GM12875 (cell line): ENCODE data around the gene PDCD11.
"Not testable (repeated sequence)": the region's sequence is repeated elsewhere in the genome, so short reads cannot be mapped to it uniquely, and the experiment has no call there.

Source experiments
- H3K4me3 ChIP-seq: one replicate; pipeline ENCODE4 v1.5.1; 2011; ENCODE audit warnings: low read depth, low read length, control low read depth
- TF ChIP-seq, protein P1 (sequence below): IDR thresholded peaks from 2 replicates; pipeline ENCODE4 v1.5.1; 2011; ENCODE audit warnings: low read depth, mild to moderate bottlenecking, control low read depth, inconsistent platforms, low read length, moderate library complexity, borderline replicate concordance; ENCODE audit not compliant: insufficient read depth

PDCD11 gene

GRCh38 chr10:103475437-103475836, 79.0 kb downstream of the PDCD11 start:
- H3K4me3 ChIP-seq = no peak overlapping the region
- TF ChIP-seq, protein P1, sequence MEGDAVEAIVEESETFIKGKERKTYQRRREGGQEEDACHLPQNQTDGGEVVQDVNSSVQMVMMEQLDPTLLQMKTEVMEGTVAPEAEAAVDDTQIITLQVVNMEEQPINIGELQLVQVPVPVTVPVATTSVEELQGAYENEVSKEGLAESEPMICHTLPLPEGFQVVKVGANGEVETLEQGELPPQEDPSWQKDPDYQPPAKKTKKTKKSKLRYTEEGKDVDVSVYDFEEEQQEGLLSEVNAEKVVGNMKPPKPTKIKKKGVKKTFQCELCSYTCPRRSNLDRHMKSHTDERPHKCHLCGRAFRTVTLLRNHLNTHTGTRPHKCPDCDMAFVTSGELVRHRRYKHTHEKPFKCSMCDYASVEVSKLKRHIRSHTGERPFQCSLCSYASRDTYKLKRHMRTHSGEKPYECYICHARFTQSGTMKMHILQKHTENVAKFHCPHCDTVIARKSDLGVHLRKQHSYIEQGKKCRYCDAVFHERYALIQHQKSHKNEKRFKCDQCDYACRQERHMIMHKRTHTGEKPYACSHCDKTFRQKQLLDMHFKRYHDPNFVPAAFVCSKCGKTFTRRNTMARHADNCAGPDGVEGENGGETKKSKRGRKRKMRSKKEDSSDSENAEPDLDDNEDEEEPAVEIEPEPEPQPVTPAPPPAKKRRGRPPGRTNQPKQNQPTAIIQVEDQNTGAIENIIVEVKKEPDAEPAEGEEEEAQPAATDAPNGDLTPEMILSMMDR = no peak

GRCh38 chr10:103476046-103476768, 79.8 kb downstream of the PDCD11 start:
- TF ChIP-seq, protein P1 = peak; percentile 84
- no peak overlapping the region for H3K4me3 ChIP-seq

- H3K4me3 ChIP-seq = no peak overlapping the region
- TF ChIP-seq, protein P1 = no peak
Measured at GRCh38 chr10:103478671-103479070, 82.2 kb downstream of the PDCD11 start.

DNA sequence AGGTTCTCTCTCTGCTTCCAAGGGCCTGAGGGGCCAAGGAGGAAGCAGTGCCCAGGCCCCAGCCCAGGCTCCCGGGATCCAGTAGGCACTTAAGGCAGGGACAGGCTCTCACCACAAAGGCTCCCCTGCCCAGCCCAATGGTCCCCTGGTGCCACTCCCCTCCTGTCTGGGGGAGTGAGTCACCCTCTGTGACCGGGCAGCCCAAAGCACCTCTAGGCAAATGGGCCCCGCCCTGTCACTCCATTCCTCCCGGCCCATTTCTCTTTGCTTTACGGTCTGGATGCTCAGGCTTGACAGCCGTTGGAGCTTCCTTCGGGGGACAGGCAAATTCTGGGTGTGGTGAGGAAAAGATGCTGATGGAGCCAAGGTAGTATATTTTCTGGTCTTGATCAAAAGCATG, 82.7 kb downstream of the PDCD11 start, which contains the start of gene CALHM3:
Gene CALHM3, minus strand, starts transcription at position 106 of the 400 bp plus-strand sequence. CDS start 208 bp downstream, outside the sequence.
- H3K4me3 ChIP-seq = no peak within 1 kb of the TSS
- TF ChIP-seq, protein P1 = no peak

DNA sequence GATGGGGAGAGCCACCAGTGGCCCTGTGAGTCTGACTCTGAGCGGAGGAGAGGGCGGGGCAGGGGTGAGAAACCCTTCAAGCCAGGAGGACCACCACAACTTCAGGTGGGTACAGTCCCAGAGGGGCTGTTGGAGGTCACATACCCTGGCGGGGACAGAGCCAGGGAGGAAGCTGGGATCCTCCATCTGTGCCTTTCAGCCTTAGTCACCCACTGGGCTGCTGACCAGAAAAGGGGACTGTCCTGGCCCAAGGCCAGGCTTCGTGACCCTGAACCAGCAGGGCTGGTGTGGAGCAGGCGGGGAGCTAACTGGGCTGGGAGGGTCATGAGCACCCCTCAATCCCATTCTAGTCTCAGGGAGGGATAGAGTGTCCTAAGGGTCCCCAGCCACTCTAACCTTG, 84.1 kb downstream of the PDCD11 start:
- TF ChIP-seq, protein P1 = no peak
- H3K4me3 ChIP-seq = no peak overlapping the region

- TF ChIP-seq, protein P1 = peak; percentile 65; the same call in 1 of the 2 replicates
- H3K4me3 ChIP-seq = no peak overlapping the region
Measured at GRCh38 chr10:103481974-103482531, 85.6 kb downstream of the PDCD11 start.

GRCh38 chr10:103486635-103487409, 90.4 kb downstream of the PDCD11 start:
- H3K4me3 ChIP-seq = not testable (repeated sequence)
